ENCODE results near the gene NDUFS4. TPM values are rescaled to one million over a fixed set of nuclear protein-coding genes. Genes with fewer than 3 reads are reported as not detected.
"Not testable (repeated sequence)": the region's sequence is repeated elsewhere in the genome, so short reads cannot be mapped to it uniquely, and the experiment has no call there.

Gene NDUFS4
- polyA plus RNA-seq, 10 donors = 95.5 to 117 (median 110) TPM

GRCh38 chr5:53645078-53645477, 84.6 kb downstream of the NDUFS4 start:
- no peak for DNase-seq

- no peak for DNase-seq
Observed at GRCh38 chr5:53649352-53649751, 88.9 kb downstream of the NDUFS4 start.

- DNase-seq = not testable (repeated sequence)
Observed at GRCh38 chr5:53660573-53660972, 100.1 kb downstream of the NDUFS4 start.

- not testable (repeated sequence) for DNase-seq
Observed at GRCh38 chr5:53665313-53665712, 104.9 kb downstream of the NDUFS4 start.

- no peak for DNase-seq
Observed at GRCh38 chr5:53667621-53668020, 107.2 kb downstream of the NDUFS4 start.

GRCh38 chr5:53671447-53671846, 111.0 kb downstream of the NDUFS4 start:
- no peak for DNase-seq

GRCh38 chr5:53674121-53674520, 113.7 kb downstream of the NDUFS4 start:
- DNase-seq = no peak

- DNase-seq = no peak
Observed at GRCh38 chr5:53677632-53678031, 117.2 kb downstream of the NDUFS4 start.

- DNase-seq = no peak
Observed at GRCh38 chr5:53678981-53679660, 118.7 kb downstream of the NDUFS4 start.

- DNase-seq = no peak
Observed at GRCh38 chr5:53681079-53681478, 120.6 kb downstream of the NDUFS4 start.

GRCh38 chr5:53691014-53691413, 130.6 kb downstream of the NDUFS4 start:
- no peak for DNase-seq

GRCh38 chr5:53694520-53695022, 134.1 kb downstream of the NDUFS4 start:
- DNase-seq = no peak

- not testable (repeated sequence) for DNase-seq
Observed at GRCh38 chr5:53710405-53710804, 150.0 kb downstream of the NDUFS4 start.

- no peak for DNase-seq
Observed at GRCh38 chr5:53712327-53712726, 151.9 kb downstream of the NDUFS4 start.

- DNase-seq = no peak
Observed at GRCh38 chr5:53713978-53714666, 153.7 kb downstream of the NDUFS4 start.

GRCh38 chr5:53714667-53715010, 154.2 kb downstream of the NDUFS4 start:
- no peak for DNase-seq

GRCh38 chr5:53726121-53726520, 165.7 kb downstream of the NDUFS4 start:
- no peak for DNase-seq

GRCh38 chr5:53730943-53731342, 170.5 kb downstream of the NDUFS4 start:
- peak in 2 of 3 donors; percentile 1 to 16 for DNase-seq

Other genes starting within 250 kb of the NDUFS4 start
- 10 to 100 TPM; 14.4 to 69.0 (median 41.6) TPM for gene FST, start 80.0 kb upstream of the NDUFS4 start, polyA plus RNA-seq (ENCODE audit: insufficient read length in 10 of 10)

Measured in muscle of back (tissue), 11 donors.